Measurements from ENCODE around the gene POU2AF3. TPM values are rescaled to one million over a fixed set of nuclear protein-coding genes. Genes with fewer than 3 reads are reported as not detected.

Gene POU2AF3
- total RNA-seq, 2 experiments from 2014 or later, result not detected

GRCh38 chr11:111349191-111349695 is 50.9 kb downstream of the POU2AF3 start:
- no peaks in the 10 kb centered on the region for H3K9me3 Mint-ChIP-seq
- H3K36me3 Mint-ChIP-seq, result no peaks in the 10 kb centered on the region
- no peak overlapping the region for H3K4me3 Mint-ChIP-seq
- H3K27ac Mint-ChIP-seq, result no peak overlapping the region
- H3K4me1 Mint-ChIP-seq, result no peaks in the 10 kb centered on the region
- H3K27me3 Mint-ChIP-seq, result no peaks in the 10 kb centered on the region
- no peak for DNase-seq

- DNase-seq, result no peak
- no peaks in the 10 kb centered on the region for H3K4me1 Mint-ChIP-seq
- no peaks in the 10 kb centered on the region for H3K27me3 Mint-ChIP-seq
- H3K4me3 Mint-ChIP-seq, result no peak overlapping the region
- H3K9me3 Mint-ChIP-seq, result no peaks in the 10 kb centered on the region
- no peak overlapping the region for H3K27ac Mint-ChIP-seq
- no peaks in the 10 kb centered on the region for H3K36me3 Mint-ChIP-seq
Measured at GRCh38 chr11:111350811-111351210, 52.5 kb downstream of the POU2AF3 start.

GRCh38 chr11:111351374-111352055 is 53.2 kb downstream of the POU2AF3 start:
- Mint-ChIP-seq H3K27me3 (no peaks in the 10 kb centered on the region), H3K36me3 (no peaks in the 10 kb centered on the region), H3K27ac (no peak overlapping the region), H3K9me3 (no peaks in the 10 kb centered on the region), H3K4me1 (no peaks in the 10 kb centered on the region), H3K4me3 (no peak overlapping the region)
- no peak for DNase-seq

- no peak overlapping the region for H3K27ac Mint-ChIP-seq
- DNase-seq, result no peak
- H3K9me3 Mint-ChIP-seq, result no peaks in the 10 kb centered on the region
- H3K36me3 Mint-ChIP-seq, result no peaks in the 10 kb centered on the region
- no peak overlapping the region for H3K4me3 Mint-ChIP-seq
- no peaks in the 10 kb centered on the region for H3K4me1 Mint-ChIP-seq
- no peaks in the 10 kb centered on the region for H3K27me3 Mint-ChIP-seq
Measured at GRCh38 chr11:111352231-111352746, 53.9 kb downstream of the POU2AF3 start.

GRCh38 chr11:111352935-111353710 is 54.8 kb downstream of the POU2AF3 start:
- Mint-ChIP-seq H3K27ac (no peak overlapping the region), H3K27me3 (no peaks in the 10 kb centered on the region), H3K36me3 (no peaks in the 10 kb centered on the region)

GRCh38 chr11:111353776-111354600 is 55.6 kb downstream of the POU2AF3 start:
- H3K27ac Mint-ChIP-seq, result no peak overlapping the region
- no peaks in the 10 kb centered on the region for H3K27me3 Mint-ChIP-seq
- no peak overlapping the region for H3K4me3 Mint-ChIP-seq
- H3K9me3 Mint-ChIP-seq, result no peaks in the 10 kb centered on the region
- DNase-seq, result no peak
- H3K4me1 Mint-ChIP-seq, result no peaks in the 10 kb centered on the region
- H3K36me3 Mint-ChIP-seq, result no peaks in the 10 kb centered on the region

More at GRCh38 chr11:111352935-111353710, 54.8 kb downstream of the POU2AF3 start:
- DNase-seq, result no peak
- Mint-ChIP-seq H3K4me3 (no peak overlapping the region), H3K9me3 (no peaks in the 10 kb centered on the region), H3K4me1 (no peaks in the 10 kb centered on the region)

- Mint-ChIP-seq H3K9me3 (no peaks in the 10 kb centered on the region), H3K27me3 (no peaks in the 10 kb centered on the region), H3K4me1 (no peaks in the 10 kb centered on the region), H3K27ac (no peak overlapping the region), H3K36me3 (no peaks in the 10 kb centered on the region), H3K4me3 (no peak overlapping the region)
- no peak for DNase-seq
Measured at GRCh38 chr11:111354601-111354891, 56.2 kb downstream of the POU2AF3 start.

- Mint-ChIP-seq H3K4me1 (no peaks in the 10 kb centered on the region), H3K27ac (no peak overlapping the region), H3K36me3 (no peaks in the 10 kb centered on the region), H3K4me3 (no peak overlapping the region), H3K27me3 (no peaks in the 10 kb centered on the region), H3K9me3 (no peaks in the 10 kb centered on the region)
- DNase-seq, result no peak
Measured at GRCh38 chr11:111355101-111355500, 56.8 kb downstream of the POU2AF3 start.

- Mint-ChIP-seq H3K4me3 (no peak overlapping the region), H3K27ac (no peak overlapping the region), H3K9me3 (no peaks in the 10 kb centered on the region), H3K27me3 (no peaks in the 10 kb centered on the region), H3K4me1 (peaks cover 1% of the 10 kb centered on the region), H3K36me3 (no peaks in the 10 kb centered on the region)
- no peak for DNase-seq
Measured at GRCh38 chr11:111355956-111356659, 57.8 kb downstream of the POU2AF3 start.

GRCh38 chr11:111356660-111357048 is 58.3 kb downstream of the POU2AF3 start:
- no peak for DNase-seq
- peaks cover 3% of the 10 kb centered on the region for H3K4me1 Mint-ChIP-seq
- no peak overlapping the region for H3K4me3 Mint-ChIP-seq
- H3K36me3 Mint-ChIP-seq, result no peaks in the 10 kb centered on the region
- no peaks in the 10 kb centered on the region for H3K27me3 Mint-ChIP-seq
- no peaks in the 10 kb centered on the region for H3K9me3 Mint-ChIP-seq
- H3K27ac Mint-ChIP-seq, result no peak overlapping the region

- no peak for DNase-seq
- Mint-ChIP-seq H3K27ac (no peak overlapping the region), H3K27me3 (no peaks in the 10 kb centered on the region), H3K36me3 (no peaks in the 10 kb centered on the region), H3K9me3 (no peaks in the 10 kb centered on the region), H3K4me1 (peaks cover 6% of the 10 kb centered on the region), H3K4me3 (no peak overlapping the region)
Measured at GRCh38 chr11:111357150-111358037, 59.0 kb downstream of the POU2AF3 start.

Data from activated naive CD8-positive, alpha-beta T cell treated with anti-CD3 and anti-CD28 coated beads for 36 hours (primary cell).